CD8-positive, alpha-beta memory T cell (primary cell): ENCODE data around the gene TMEM80. TPM values are rescaled to one million over a fixed set of nuclear protein-coding genes. Genes with fewer than 3 reads are reported as not detected.

Experiments
- CTCF ChIA-PET: fragments of 350-600 bp; sonication (Branson Sonifier 250); formaldehyde crosslinking; loops from one replicate; lab custom pipeline; 2021; ENCODE audit warnings: antibody characterized with exemption; lab: Charles Lee
- POLR2A ChIA-PET: fragments of 350-600 bp; sonication (Branson Sonifier 250); formaldehyde crosslinking; loops from one replicate; lab custom pipeline; 2021; ENCODE audit warnings: antibody characterized with exemption; lab: Charles Lee
- DNase-seq, 5 donors: peaks; one replicate each; pipeline versions ENCODE4 v3.0.0 to v3.0.0-alpha.2; 2020 to 2022; ENCODE audit warnings: mixed read lengths in 1 of 5
- H3K27ac ChIP-seq: one replicate; pipeline ENCODE4 v1.7.0; 2013; ENCODE audit warnings: low read depth, mild to moderate bottlenecking, low read length, moderate library complexity
- H3K27me3 ChIP-seq: 2 replicates; pipeline ENCODE4 v1.7.0; 2013; ENCODE audit warnings: low read length, mild to moderate bottlenecking; ENCODE audit not compliant: insufficient read depth, poor library complexity, severe bottlenecking
- H3K36me3 ChIP-seq: 2 replicates; pipeline ENCODE4 v1.7.0; 2013; ENCODE audit warnings: mild to moderate bottlenecking, low read length, moderate library complexity; ENCODE audit not compliant: insufficient read depth
- H3K4me1 ChIP-seq: 2 replicates; pipeline ENCODE4 v1.7.0; 2013; ENCODE audit warnings: mild to moderate bottlenecking, low read length, moderate library complexity; ENCODE audit not compliant: insufficient read depth
- H3K4me3 ChIP-seq: 2 replicates; pipeline ENCODE4 v1.7.0; 2013; ENCODE audit warnings: mild to moderate bottlenecking, low read length
- H3K9me3 ChIP-seq: 2 replicates; pipeline ENCODE4 v1.7.0; 2013; ENCODE audit warnings: mild to moderate bottlenecking, low read length
- H3K27ac Mint-ChIP-seq, 8 donors: one replicate each; pipeline ENCODE4 v1.8.0; 2020 to 2021; ENCODE audit warnings: mixed read lengths in 8 of 8, mild to moderate bottlenecking in 6 of 8, inconsistent platforms in 3 of 8, moderate library complexity in 3 of 8
- H3K27me3 Mint-ChIP-seq, 2 donors: one replicate each; pipeline ENCODE4 v1.8.0; 2020 to 2021; ENCODE audit warnings: mixed read lengths in 2 of 2, mild to moderate bottlenecking in 1 of 2, moderate library complexity in 1 of 2
- H3K36me3 Mint-ChIP-seq, 3 donors: one replicate each; pipeline ENCODE4 v1.8.0; 2020 to 2021; ENCODE audit warnings: mixed read lengths in 3 of 3, inconsistent platforms in 1 of 3, mild to moderate bottlenecking in 1 of 3
- H3K4me1 Mint-ChIP-seq, 3 donors: one replicate each; pipeline ENCODE4 v1.8.0; 2020 to 2021; ENCODE audit warnings: mixed read lengths in 3 of 3, inconsistent platforms in 1 of 3, mild to moderate bottlenecking in 1 of 3
- H3K4me3 Mint-ChIP-seq, 7 donors: one replicate each; pipeline ENCODE4 v1.8.0; 2020 to 2021; ENCODE audit warnings: mixed read lengths in 7 of 7, mild to moderate bottlenecking in 6 of 7, moderate library complexity in 4 of 7, inconsistent platforms in 2 of 7
- H3K9me3 Mint-ChIP-seq, 5 donors: one replicate each; pipeline ENCODE4 v1.8.0; 2020 to 2022; ENCODE audit warnings: mixed read lengths in 5 of 5, mild to moderate bottlenecking in 3 of 5, moderate library complexity in 2 of 5, inconsistent platforms in 1 of 5
- polyA plus RNA-seq: library from polyadenylated mRNA; unstranded; fragments of 300-500 nt; fragmentation: Illumina TruSeq; gene quantifications from one replicate; pipeline ENCODE4 v1.2.3, GENCODE V29; 2021
- total RNA-seq, 2 experiments: library from RNA; stranded (reverse); gene quantifications; one replicate each; pipeline ENCODE4 v1.2.3, GENCODE V29; 2021

TMEM80 gene
- total and polyA plus RNA-seq, 3 experiments from 2014 or later, result 10.3 to 27.8 (median 13.4) TPM

- Histone ChIP-seq H3K27ac (no peak overlapping the region), H3K36me3 (no peaks in the 10 kb centered on the region), H3K4me1 (peaks cover 5% of the 10 kb centered on the region), H3K9me3 (no peaks in the 10 kb centered on the region), H3K27me3 (no peaks in the 10 kb centered on the region), H3K4me3 (no peak overlapping the region)
- no peaks in the 10 kb centered on the region for H3K9me3 Mint-ChIP-seq
- ChIA-PET POLR2A (interaction anchor here (0.8 kb wide), 1 partner anchor 186 kb away, joined by 4 read pairs; no protein-coding TSS in a partner anchor), CTCF (no interaction called here)
- no peaks in the 10 kb centered on the region for H3K36me3 Mint-ChIP-seq
- peaks cover 2 to 6% of the 10 kb centered on the region in 2 donors for H3K27me3 Mint-ChIP-seq
- peaks cover 7 to 9% (median 9%) of the 10 kb centered on the region in 3 donors for H3K4me1 Mint-ChIP-seq
- H3K4me3 Mint-ChIP-seq, result no peak overlapping the region
- no peak overlapping the region for H3K27ac Mint-ChIP-seq
- no peak for DNase-seq
Observed at GRCh38 chr11:742571-743201, 47.1 kb downstream of the TMEM80 start.

GRCh38 chr11:745428-745827, 49.8 kb downstream of the TMEM80 start:
- POLR2A ChIA-PET, result interaction anchor here (1.2 kb wide), 1 partner anchor 11 kb away, joined by 3 read pairs; no protein-coding TSS in a partner anchor
- Histone ChIP-seq H3K4me1 (peaks cover 13% of the 10 kb centered on the region), H3K27ac (no peak overlapping the region), H3K9me3 (no peaks in the 10 kb centered on the region), H3K36me3 (no peaks in the 10 kb centered on the region), H3K4me3 (no peak overlapping the region), H3K27me3 (no peaks in the 10 kb centered on the region)
- DNase-seq, result no peak
- H3K4me3 Mint-ChIP-seq, result peak overlapping the region in 6 of 7 donors; percentile 13 to 75 (median 28)
- no peaks in the 10 kb centered on the region for H3K9me3 Mint-ChIP-seq
- H3K27me3 Mint-ChIP-seq, result no peaks in the 10 kb centered on the region
- CTCF ChIA-PET, result no interaction called here
- peaks cover 16 to 24% (median 24%) of the 10 kb centered on the region in 3 donors for H3K4me1 Mint-ChIP-seq
- no peaks in the 10 kb centered on the region for H3K36me3 Mint-ChIP-seq
- H3K27ac Mint-ChIP-seq, result no peak overlapping the region

- POLR2A ChIA-PET, result interaction anchor here (1.2 to 2.0 kb wide), 3 partner anchors 10 to 30 kb away, joined by 3 to 7 read pairs (median 5); no protein-coding TSS in a partner anchor
Observed at GRCh38 chr11:746289-747157, 50.9 kb downstream of the TMEM80 start.

GRCh38 chr11:747158-748006, 51.8 kb downstream of the TMEM80 start, which contains the start of gene TALDO1:
TALDO1 (plus strand) TSS chr11:747464; CDS start chr11:747482, 18 bp downstream.
- Histone ChIP-seq H3K27me3 (no peaks in the 10 kb centered on the region), H3K4me3 (peak within 1 kb of the TSS; percentile 69), H3K4me1 (peaks cover 13% of the 10 kb centered on the region), H3K36me3 (no peaks in the 10 kb centered on the region), H3K9me3 (no peaks in the 10 kb centered on the region), H3K27ac (peak within 1 kb of the TSS; percentile 93)
- Mint-ChIP-seq H3K4me1 (peaks cover 16 to 26% (median 24%) of the 10 kb centered on the region in 3 donors), H3K27me3 (no peaks in the 10 kb centered on the region), H3K4me3 (peak within 1 kb of the TSS; percentile 84 to 92 (median 85)), H3K36me3 (peaks cover 0 to 4% (median 0%) of the 10 kb centered on the region in 3 donors), H3K9me3 (no peaks in the 10 kb centered on the region), H3K27ac (peak within 1 kb of the TSS; percentile 42 to 84 (median 66))
- ChIA-PET CTCF (interaction anchor here (1.3 to 2.7 kb wide), 8 partner anchors 9 to 228 kb away, joined by 4 to 9 read pairs (median 6); partner anchors contain the start of genes DEAF1 and TMEM80), POLR2A (interaction anchor here (1.2 to 2.0 kb wide), 3 partner anchors 21 to 50 kb away, joined by 4 to 7 read pairs (median 5); no protein-coding TSS in a partner anchor)
- DNase-seq, result peak; percentile 69 to 82 (median 74)

More at GRCh38 chr11:746289-747157, 50.9 kb downstream of the TMEM80 start:
- Histone ChIP-seq H3K9me3 (no peaks in the 10 kb centered on the region), H3K36me3 (no peaks in the 10 kb centered on the region), H3K4me3 (peak overlapping the region; percentile 60), H3K27me3 (no peaks in the 10 kb centered on the region), H3K27ac (peak overlapping the region; percentile 93), H3K4me1 (peaks cover 13% of the 10 kb centered on the region)
- DNase-seq, result peak in 1 of 5 donors; percentile 66
- CTCF ChIA-PET, result interaction anchor here (0.6 to 2.7 kb wide), 6 partner anchors 8 to 111 kb away, joined by 4 to 9 read pairs (median 6); partner anchors contain the start of genes DEAF1 and TMEM80
- Mint-ChIP-seq H3K4me1 (peaks cover 16 to 24% (median 24%) of the 10 kb centered on the region in 3 donors), H3K4me3 (peak overlapping the region; percentile 84 to 92 (median 85)), H3K27ac (peak overlapping the region in 7 of 8 donors; percentile 14 to 84 (median 64)), H3K36me3 (no peaks in the 10 kb centered on the region), H3K9me3 (no peaks in the 10 kb centered on the region), H3K27me3 (no peaks in the 10 kb centered on the region)

GRCh38 chr11:748007-748359, 52.4 kb downstream of the TMEM80 start:
- ChIA-PET POLR2A (interaction anchor here (1.2 to 2.0 kb wide), 3 partner anchors 22 to 49 kb away, joined by 4 to 7 read pairs (median 5); no protein-coding TSS in a partner anchor), CTCF (interaction anchor here (1.3 to 2.7 kb wide), 8 partner anchors 10 to 229 kb away, joined by 4 to 9 read pairs (median 6); no protein-coding TSS in a partner anchor)
- H3K27me3 ChIP-seq, result no peaks in the 10 kb centered on the region
- H3K27ac Mint-ChIP-seq, result peak overlapping the region in 6 of 8 donors; percentile 42 to 72 (median 59)
- no peaks in the 10 kb centered on the region for H3K36me3 ChIP-seq
- peak overlapping the region; percentile 69 for H3K4me3 ChIP-seq
- DNase-seq, result no peak
- H3K27ac ChIP-seq, result peak overlapping the region; percentile 93
- no peaks in the 10 kb centered on the region for H3K27me3 Mint-ChIP-seq
- H3K9me3 Mint-ChIP-seq, result no peaks in the 10 kb centered on the region
- H3K4me1 Mint-ChIP-seq, result peaks cover 19 to 30% (median 24%) of the 10 kb centered on the region in 3 donors
- peak overlapping the region; percentile 76 to 90 (median 84) for H3K4me3 Mint-ChIP-seq
- peaks cover 13% of the 10 kb centered on the region for H3K4me1 ChIP-seq
- peaks cover 0 to 9% (median 0%) of the 10 kb centered on the region in 3 donors for H3K36me3 Mint-ChIP-seq
- H3K9me3 ChIP-seq, result no peaks in the 10 kb centered on the region

GRCh38 chr11:749731-750130, 54.1 kb downstream of the TMEM80 start:
- Mint-ChIP-seq H3K27me3 (no peaks in the 10 kb centered on the region), H3K9me3 (no peaks in the 10 kb centered on the region), H3K36me3 (peaks cover 0 to 10% (median 0%) of the 10 kb centered on the region in 3 donors), H3K4me3 (peak overlapping the region in 6 of 7 donors; percentile 17 to 72 (median 40)), H3K27ac (peak overlapping the region in 4 of 8 donors; percentile 9 to 47 (median 16)), H3K4me1 (peaks cover 19 to 30% (median 24%) of the 10 kb centered on the region in 3 donors)
- Histone ChIP-seq H3K4me3 (no peak overlapping the region), H3K4me1 (peaks cover 13% of the 10 kb centered on the region), H3K9me3 (no peaks in the 10 kb centered on the region), H3K36me3 (no peaks in the 10 kb centered on the region), H3K27ac (peak overlapping the region; percentile 93), H3K27me3 (no peaks in the 10 kb centered on the region)
- ChIA-PET POLR2A (interaction anchor here (0.8 kb wide), 1 partner anchor 24 kb away, joined by 5 read pairs; no protein-coding TSS in a partner anchor), CTCF (interaction anchor here (0.7 to 1.5 kb wide), 3 partner anchors 16 to 27 kb away, joined by 3 to 5 read pairs (median 4); no protein-coding TSS in a partner anchor)
- DNase-seq, result no peak
